MCF 10A (cell line): ENCODE measurements around the gene GNAT2. TPM values are rescaled to one million over a fixed set of nuclear protein-coding genes. Genes with fewer than 3 reads are reported as not detected.

Experiments
- BruUV-seq: library from RNA; stranded (reverse); fragments of 400-500 nt; replicated peaks from 2 replicates; lab custom pipeline; 2021; lab: Mats Ljungman, UMichigan
- CTCF ChIA-PET: fragments of 300-600 bp; sonication (Branson Sonifier 250); formaldehyde crosslinking; extraction: SDS; loops from one replicate; lab custom pipeline; 2021; ENCODE audit warnings: antibody characterized with exemption, inconsistent platforms; lab: Yijun Ruan, JAX
- POLR2A ChIA-PET: fragments of 300-600, 350-650 bp; sonication (Branson Sonifier 250); formaldehyde crosslinking; extraction: SDS; loops from one replicate; lab custom pipeline; 2020; ENCODE audit warnings: antibody characterized with exemption, inconsistent platforms; lab: Yijun Ruan, JAX
- DNase-seq: peaks from one replicate; pipeline ENCODE4 v3.0.0-alpha.2; 2018; ENCODE audit not compliant: unreplicated experiment
- H3K27ac Mint-ChIP-seq: one replicate; pipeline ENCODE4 v1.8.0; 2022; ENCODE audit warnings: mild to moderate bottlenecking, low read depth, mixed read lengths; ENCODE audit not compliant: unreplicated experiment
- H3K27me3 Mint-ChIP-seq: one replicate; pipeline ENCODE4 v1.8.0; 2022; ENCODE audit warnings: mixed read lengths; ENCODE audit not compliant: insufficient read depth, unreplicated experiment
- H3K36me3 Mint-ChIP-seq: one replicate; pipeline ENCODE4 v1.8.0; 2022; ENCODE audit warnings: mild to moderate bottlenecking, moderate library complexity, mixed read lengths; ENCODE audit not compliant: insufficient read depth, unreplicated experiment
- H3K4me1 Mint-ChIP-seq: one replicate; pipeline ENCODE4 v1.8.0; 2022; ENCODE audit warnings: mixed read lengths; ENCODE audit not compliant: insufficient read depth, unreplicated experiment
- H3K4me3 Mint-ChIP-seq: one replicate; pipeline ENCODE4 v1.8.0; 2022; ENCODE audit warnings: mild to moderate bottlenecking, moderate library complexity, mixed read lengths; ENCODE audit not compliant: unreplicated experiment
- H3K9me3 Mint-ChIP-seq: one replicate; pipeline ENCODE4 v1.8.0; 2022; ENCODE audit warnings: mixed read lengths; ENCODE audit not compliant: unreplicated experiment
- intact Hi-C: fragments of 100-400 bp; cut with micrococcal nuclease; formaldehyde crosslinking; loops from 2 replicates; pipeline ENCODE4 v1.14.1; 2022
- total RNA-seq: library from RNA; stranded (reverse); gene quantifications from 2 replicates; pipeline ENCODE4 v1.2.3, GENCODE V29; 2022
- TF ChIP-seq, protein P1 (sequence below): fragments of 200-600 bp; IDR thresholded peaks from one replicate; pipeline ENCODE4 v1.8.0; 2022; ENCODE audit warnings: antibody characterized with exemption, mild to moderate bottlenecking; ENCODE audit not compliant: unreplicated experiment

GNAT2 gene
- total RNA-seq, 1 experiment from 2014 or later = not detected

DNA sequence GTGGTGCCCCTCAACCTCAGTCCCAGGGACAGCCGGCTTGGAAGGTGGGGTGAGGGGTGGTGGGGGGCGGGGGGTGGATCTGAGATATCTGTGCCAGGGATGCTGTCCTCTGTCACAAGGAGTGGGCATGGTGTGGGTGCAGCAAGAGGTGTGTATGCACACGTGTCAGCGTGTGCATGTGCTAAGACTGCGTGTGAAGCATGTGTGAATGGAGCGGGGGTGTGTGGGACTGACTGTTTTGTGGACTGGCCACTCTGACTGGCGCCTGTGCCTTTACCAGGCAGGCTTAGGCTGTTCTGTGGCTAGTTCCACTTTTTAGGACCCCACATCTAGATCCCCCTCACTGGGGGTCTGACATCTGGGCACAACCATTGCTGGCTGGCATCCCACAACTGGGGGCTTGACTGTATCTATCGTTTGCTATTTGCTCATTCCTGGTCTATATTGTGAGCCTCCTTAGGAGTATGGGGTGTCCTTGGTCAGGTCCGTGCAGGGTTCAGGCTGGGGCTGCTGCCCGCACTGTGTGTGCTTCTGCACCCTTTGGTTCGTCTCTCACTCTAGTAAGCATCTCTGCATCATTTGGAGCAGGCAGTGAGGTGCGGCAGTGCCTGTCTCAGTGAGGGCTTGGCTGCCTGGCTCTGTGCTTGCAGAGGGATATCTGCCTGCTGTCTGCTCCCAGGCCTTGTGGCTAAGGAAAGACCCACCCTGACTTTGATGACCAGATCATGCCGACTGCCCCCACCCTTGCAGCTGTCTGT lies 2.1 kb upstream of the GNAT2 start:
- POLR2A ChIA-PET = interaction anchor here (2.8 to 5.8 kb wide), 2 partner anchors 73 to 364 kb away, joined by 13 to 99 read pairs; partner anchors contain the start of genes AHCYL1 and GNAI3
- H3K27me3 Mint-ChIP-seq = no peaks in the 10 kb centered on the region
- DNase-seq = no peak
- peak overlapping the region; percentile 97 for H3K4me3 Mint-ChIP-seq
- intact Hi-C loops = loop anchor here (2.0 kb wide), 1 partner anchor 73 kb away; the partner anchor contains the start of gene GNAI3
- no peaks in the 10 kb centered on the region for H3K36me3 Mint-ChIP-seq
- no peaks in the 10 kb centered on the region for H3K9me3 Mint-ChIP-seq
- peak overlapping the region; percentile 92 for H3K27ac Mint-ChIP-seq
- H3K4me1 Mint-ChIP-seq = peaks cover 37% of the 10 kb centered on the region
- TSS peak; percentile 11 for BruUV-seq
- CTCF ChIA-PET = interaction anchor here (0.7 to 11.4 kb wide), 5 partner anchors 8 to 75 kb away, joined by 3 to 96 read pairs (median 4); no protein-coding TSS in a partner anchor
- TF ChIP-seq, protein P1, sequence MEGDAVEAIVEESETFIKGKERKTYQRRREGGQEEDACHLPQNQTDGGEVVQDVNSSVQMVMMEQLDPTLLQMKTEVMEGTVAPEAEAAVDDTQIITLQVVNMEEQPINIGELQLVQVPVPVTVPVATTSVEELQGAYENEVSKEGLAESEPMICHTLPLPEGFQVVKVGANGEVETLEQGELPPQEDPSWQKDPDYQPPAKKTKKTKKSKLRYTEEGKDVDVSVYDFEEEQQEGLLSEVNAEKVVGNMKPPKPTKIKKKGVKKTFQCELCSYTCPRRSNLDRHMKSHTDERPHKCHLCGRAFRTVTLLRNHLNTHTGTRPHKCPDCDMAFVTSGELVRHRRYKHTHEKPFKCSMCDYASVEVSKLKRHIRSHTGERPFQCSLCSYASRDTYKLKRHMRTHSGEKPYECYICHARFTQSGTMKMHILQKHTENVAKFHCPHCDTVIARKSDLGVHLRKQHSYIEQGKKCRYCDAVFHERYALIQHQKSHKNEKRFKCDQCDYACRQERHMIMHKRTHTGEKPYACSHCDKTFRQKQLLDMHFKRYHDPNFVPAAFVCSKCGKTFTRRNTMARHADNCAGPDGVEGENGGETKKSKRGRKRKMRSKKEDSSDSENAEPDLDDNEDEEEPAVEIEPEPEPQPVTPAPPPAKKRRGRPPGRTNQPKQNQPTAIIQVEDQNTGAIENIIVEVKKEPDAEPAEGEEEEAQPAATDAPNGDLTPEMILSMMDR = no peak

DNA sequence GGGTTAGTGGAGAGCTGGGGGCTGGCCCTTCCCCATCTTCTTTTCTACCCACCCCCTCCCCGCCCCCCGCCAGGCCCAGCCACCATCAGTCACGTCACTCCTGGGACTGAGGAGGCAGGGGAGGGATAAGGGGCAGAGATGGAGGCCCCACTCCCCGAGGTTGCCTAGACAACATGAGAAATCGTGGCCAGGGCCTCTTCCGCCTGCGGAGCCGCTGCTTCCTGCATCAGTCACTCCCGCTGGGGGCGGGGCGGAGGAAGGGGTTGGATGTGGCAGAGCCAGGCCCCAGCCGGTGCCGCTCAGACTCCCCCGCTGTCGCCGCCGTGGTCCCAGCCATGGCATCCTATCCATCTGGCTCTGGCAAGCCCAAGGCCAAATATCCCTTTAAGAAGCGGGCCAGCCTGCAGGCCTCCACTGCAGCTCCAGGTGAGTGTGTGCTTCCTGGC lies 1.4 kb upstream of the GNAT2 start:
- no peaks in the 10 kb centered on the region for H3K36me3 Mint-ChIP-seq
- peak overlapping the region; percentile 92 for H3K27ac Mint-ChIP-seq
- no TSS peak for BruUV-seq
- CTCF ChIA-PET = interaction anchor here (0.7 to 11.4 kb wide), 6 partner anchors 9 to 152 kb away, joined by 3 to 96 read pairs (median 5); no protein-coding TSS in a partner anchor
- POLR2A ChIA-PET = interaction anchor here (0.9 to 5.8 kb wide), 6 partner anchors 8 to 364 kb away, joined by 3 to 99 read pairs (median 8); partner anchors contain the start of genes AHCYL1 and GNAI3
- peak; percentile 85 for DNase-seq
- intact Hi-C loops = loop anchor here (2.0 kb wide), 1 partner anchor 72 kb away; the partner anchor contains the start of gene GNAI3
- H3K4me3 Mint-ChIP-seq = peak overlapping the region; percentile 97
- TF ChIP-seq, protein P1 = no peak
- peaks cover 40% of the 10 kb centered on the region for H3K4me1 Mint-ChIP-seq
- H3K9me3 Mint-ChIP-seq = no peaks in the 10 kb centered on the region
- no peaks in the 10 kb centered on the region for H3K27me3 Mint-ChIP-seq

DNA sequence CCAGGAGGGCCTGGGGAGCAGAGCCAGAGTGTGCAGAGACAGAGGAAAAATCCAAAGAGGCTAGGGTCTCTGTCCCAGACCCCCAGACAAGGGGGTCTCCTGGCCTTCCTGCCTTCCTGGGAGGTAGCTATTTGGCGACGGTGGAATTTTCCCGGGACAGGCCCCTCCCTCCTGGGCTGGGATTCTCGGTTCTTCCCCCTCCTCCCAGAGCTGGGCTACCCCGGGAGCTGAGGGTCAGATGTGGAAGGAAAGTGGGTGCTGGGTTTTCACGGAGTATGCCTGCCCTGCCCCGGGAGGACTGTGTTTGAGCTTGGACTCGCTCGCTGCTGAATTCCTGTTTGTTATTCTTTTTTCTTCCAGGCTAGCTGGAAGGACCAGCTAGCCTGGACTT lies 980 bp upstream of the GNAT2 start:
- Mint-ChIP-seq H3K9me3 (no peaks in the 10 kb centered on the region), H3K36me3 (no peaks in the 10 kb centered on the region), H3K27me3 (no peaks in the 10 kb centered on the region), H3K27ac (peak overlapping the region; percentile 92), H3K4me1 (peaks cover 40% of the 10 kb centered on the region), H3K4me3 (peak overlapping the region; percentile 97)
- ChIA-PET POLR2A (interaction anchor here (0.6 to 5.8 kb wide), 8 partner anchors 8 to 386 kb away, joined by 3 to 99 read pairs (median 4); partner anchors contain the start of genes AHCYL1 and GNAI3), CTCF (interaction anchor here (0.9 to 11.4 kb wide), 7 partner anchors 9 to 157 kb away, joined by 3 to 96 read pairs (median 4); no protein-coding TSS in a partner anchor)
- TF ChIP-seq, protein P1 = no peak
- no TSS peak for BruUV-seq
- intact Hi-C loops = loop anchor here (2.0 kb wide), 1 partner anchor 72 kb away; the partner anchor contains the start of gene GNAI3
- peak; percentile 58 for DNase-seq
